Mucosa of stomach (tissue), 1 donor: ENCODE measurements around the gene RETN.
A peak's percentile ranks its signal among the peaks of the same experiment; 100 is the strongest.

ENCODE experiments used
- H3K27me3 ChIP-seq: one replicate; pipeline ENCODE4 v1.7.0; 2013; ENCODE audit warnings: mild to moderate bottlenecking, low read length; ENCODE audit not compliant: control insufficient read depth, insufficient read depth
- H3K36me3 ChIP-seq: one replicate; pipeline ENCODE4 v1.7.0; 2013; ENCODE audit warnings: low read length; ENCODE audit not compliant: control insufficient read depth, insufficient read depth
- H3K4me1 ChIP-seq: one replicate; pipeline ENCODE4 v1.7.0; 2013; ENCODE audit warnings: mild to moderate bottlenecking, low read length; ENCODE audit not compliant: control insufficient read depth, insufficient read depth
- H3K4me3 ChIP-seq: one replicate; pipeline ENCODE4 v1.7.0; 2013; ENCODE audit warnings: low read length
- H3K9ac ChIP-seq: one replicate; pipeline ENCODE4 v1.7.0; 2013; ENCODE audit warnings: mild to moderate bottlenecking, low read length, moderate library complexity
- H3K9me3 ChIP-seq: one replicate; pipeline ENCODE4 v1.7.0; 2013; ENCODE audit warnings: mild to moderate bottlenecking, low read length, moderate library complexity; ENCODE audit not compliant: control insufficient read depth
- donor health status: Pancreatic carcinoma.

The RETN gene

DNA sequence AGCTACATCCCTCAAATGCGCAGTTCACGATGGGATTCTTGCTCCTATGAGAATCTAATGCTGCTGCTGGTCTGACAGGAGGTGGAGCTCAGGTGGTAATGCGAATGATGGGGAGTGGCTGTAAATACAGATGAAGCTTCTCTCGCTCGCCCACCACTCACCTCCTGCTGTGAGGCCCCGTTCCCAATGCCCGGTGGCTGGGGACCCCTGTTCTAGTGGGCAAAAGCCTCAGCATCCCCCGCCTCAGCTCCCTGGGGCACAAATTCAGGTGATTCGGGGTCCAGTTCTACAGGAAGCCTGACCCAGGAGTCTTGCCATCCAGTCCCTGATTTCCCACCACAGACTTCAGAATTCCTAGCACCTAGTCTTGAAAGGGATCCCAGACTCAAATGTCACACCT lies 3.7 kb downstream of the RETN start:
- Histone ChIP-seq H3K4me3 (no peak overlapping the region), H3K4me1 (peaks cover 3% of the 10 kb centered on the region), H3K36me3 (no peaks in the 10 kb centered on the region), H3K27me3 (peaks cover 35% of the 10 kb centered on the region), H3K9me3 (no peaks in the 10 kb centered on the region), H3K9ac (no peak overlapping the region)

DNA sequence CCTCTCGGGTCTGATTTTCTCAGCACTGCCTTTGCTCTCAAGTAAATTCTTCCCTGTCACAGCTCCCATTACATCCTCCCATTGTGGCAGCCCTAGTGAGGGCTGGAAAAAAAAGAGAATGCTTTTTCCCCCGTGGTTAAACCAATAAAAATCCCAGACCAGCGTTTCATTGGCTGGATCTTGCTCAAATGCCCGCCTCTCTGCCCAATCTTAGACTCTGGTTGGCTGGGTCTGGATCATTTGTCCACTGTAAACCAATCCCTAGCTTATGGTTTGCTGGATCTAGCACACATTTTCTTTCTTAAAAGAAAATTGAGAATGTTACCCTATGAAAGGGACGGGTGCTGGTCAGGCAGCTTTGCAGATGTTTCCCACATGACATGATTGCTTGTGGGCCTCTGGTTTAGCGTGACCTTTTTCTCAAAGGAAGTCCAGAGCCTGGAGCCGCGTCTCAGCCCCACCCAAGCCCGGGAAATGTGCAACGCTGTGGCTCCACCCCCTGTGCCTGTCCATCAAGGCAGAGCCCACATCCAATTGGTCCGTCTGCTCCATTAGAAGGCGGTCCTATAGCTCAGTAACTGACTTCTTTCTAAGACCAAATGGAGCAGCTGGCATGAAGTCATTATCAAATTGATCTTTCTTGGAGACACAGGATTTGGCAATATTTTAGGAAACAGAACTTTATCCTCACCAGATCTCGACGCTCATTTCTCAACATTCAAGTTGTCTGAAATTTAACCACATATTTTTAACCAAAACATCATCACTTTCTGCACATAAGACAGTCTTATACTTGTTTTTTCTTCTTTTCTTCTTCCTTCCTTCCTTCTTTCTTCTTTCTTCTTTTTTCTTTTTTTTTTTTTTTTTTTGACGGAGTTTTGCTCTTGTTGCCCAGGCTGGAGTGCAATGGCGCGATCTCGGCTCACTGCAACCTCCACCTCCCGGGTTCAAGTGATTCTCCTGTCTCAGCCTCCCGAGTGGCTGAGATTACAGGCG lies 5.5 kb downstream of the RETN start:
- Histone ChIP-seq H3K27me3 (peaks cover 40% of the 10 kb centered on the region), H3K9ac (no peak overlapping the region), H3K4me3 (no peak overlapping the region), H3K4me1 (peaks cover 3% of the 10 kb centered on the region), H3K9me3 (no peaks in the 10 kb centered on the region), H3K36me3 (no peaks in the 10 kb centered on the region)

DNA sequence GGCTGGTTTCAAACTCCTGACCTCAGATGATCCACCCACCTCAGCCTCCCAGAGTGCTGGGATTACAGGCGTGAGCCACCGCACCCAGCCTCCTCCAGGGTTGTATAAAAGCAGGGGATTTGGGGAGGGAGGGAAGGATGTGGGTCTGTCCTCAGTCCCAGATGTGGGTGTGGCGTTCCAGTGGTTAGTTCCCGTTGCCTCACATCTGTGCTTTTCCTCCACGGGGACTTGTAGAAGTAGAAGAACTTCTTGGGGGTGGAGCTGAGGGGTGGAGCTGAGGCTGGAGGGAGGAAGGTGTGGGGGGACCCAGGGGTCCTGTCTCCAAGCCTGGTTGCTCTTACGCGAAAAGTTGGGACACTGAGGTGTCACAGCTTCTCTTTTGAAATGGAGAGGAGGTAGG lies 7.5 kb downstream of the RETN start:
- Histone ChIP-seq H3K9ac (no peak overlapping the region), H3K9me3 (no peaks in the 10 kb centered on the region), H3K4me3 (no peak overlapping the region), H3K36me3 (no peaks in the 10 kb centered on the region), H3K4me1 (peaks cover 4% of the 10 kb centered on the region), H3K27me3 (peaks cover 31% of the 10 kb centered on the region)

DNA sequence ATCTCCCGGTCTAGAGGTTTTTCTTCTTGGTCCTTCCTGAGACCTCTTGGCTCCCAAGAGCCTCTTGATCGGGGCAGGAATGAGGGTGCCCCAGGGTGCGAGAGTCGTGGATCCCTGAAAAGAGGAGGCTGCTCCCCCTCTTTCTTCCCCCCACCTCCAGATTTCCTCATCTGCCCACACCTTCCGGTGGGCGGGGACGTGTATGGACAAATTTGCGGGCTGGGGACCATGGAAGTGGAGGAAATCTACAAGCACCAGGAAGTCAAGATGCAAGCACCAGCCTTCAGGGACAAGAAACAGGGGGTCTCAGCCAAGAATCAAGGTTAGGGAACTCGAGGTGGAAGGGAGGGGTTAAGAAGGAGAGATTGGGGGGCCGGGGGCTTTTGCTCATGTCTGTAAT lies 8.0 kb downstream of the RETN start, which contains the start of gene MCEMP1:
Gene MCEMP1, plus strand, starts transcription at position 237 of the 400 bp plus-strand sequence. Its CDS starts 31 bp downstream, at position 268.
- Histone ChIP-seq H3K9ac (no peak within 1 kb of the TSS), H3K4me3 (no peak within 1 kb of the TSS), H3K4me1 (peaks cover 9% of the 10 kb centered on the region), H3K27me3 (peaks cover 28% of the 10 kb centered on the region), H3K36me3 (no peaks in the 10 kb centered on the region), H3K9me3 (no peaks in the 10 kb centered on the region)

DNA sequence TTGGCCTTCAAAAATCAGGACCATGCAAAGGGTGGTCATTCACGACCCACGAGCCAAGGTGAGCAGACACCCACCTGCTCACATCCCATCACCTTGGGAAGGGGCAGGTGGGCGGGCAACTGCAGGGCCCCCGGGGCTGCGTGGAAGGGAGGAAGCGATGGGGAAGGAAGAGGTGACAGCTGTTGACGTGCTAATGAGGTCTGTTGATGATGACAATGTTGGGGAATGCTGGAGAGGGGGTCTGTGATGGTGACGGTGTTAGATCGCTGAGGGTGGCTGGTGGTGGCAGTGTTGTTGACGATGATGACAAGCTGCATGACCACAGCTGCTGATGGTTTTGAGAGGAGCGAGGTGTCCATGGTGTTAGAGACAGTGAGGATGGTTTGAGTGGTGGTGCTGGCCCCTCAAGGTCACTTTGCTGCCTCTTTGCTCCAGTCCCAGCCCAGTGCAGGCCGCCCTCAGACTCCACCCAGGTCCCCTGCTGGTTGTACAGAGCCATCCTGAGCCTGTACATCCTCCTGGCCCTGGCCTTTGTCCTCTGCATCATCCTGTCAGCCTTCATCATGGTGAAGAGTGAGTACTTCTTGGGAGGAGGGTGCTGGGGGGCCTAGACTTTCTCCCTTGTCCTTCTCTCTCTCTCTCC lies 8.9 kb downstream of the RETN start:
- Histone ChIP-seq H3K9ac (no peak overlapping the region), H3K36me3 (no peaks in the 10 kb centered on the region), H3K4me3 (no peak overlapping the region), H3K4me1 (peaks cover 13% of the 10 kb centered on the region), H3K9me3 (no peaks in the 10 kb centered on the region), H3K27me3 (peaks cover 26% of the 10 kb centered on the region)

DNA sequence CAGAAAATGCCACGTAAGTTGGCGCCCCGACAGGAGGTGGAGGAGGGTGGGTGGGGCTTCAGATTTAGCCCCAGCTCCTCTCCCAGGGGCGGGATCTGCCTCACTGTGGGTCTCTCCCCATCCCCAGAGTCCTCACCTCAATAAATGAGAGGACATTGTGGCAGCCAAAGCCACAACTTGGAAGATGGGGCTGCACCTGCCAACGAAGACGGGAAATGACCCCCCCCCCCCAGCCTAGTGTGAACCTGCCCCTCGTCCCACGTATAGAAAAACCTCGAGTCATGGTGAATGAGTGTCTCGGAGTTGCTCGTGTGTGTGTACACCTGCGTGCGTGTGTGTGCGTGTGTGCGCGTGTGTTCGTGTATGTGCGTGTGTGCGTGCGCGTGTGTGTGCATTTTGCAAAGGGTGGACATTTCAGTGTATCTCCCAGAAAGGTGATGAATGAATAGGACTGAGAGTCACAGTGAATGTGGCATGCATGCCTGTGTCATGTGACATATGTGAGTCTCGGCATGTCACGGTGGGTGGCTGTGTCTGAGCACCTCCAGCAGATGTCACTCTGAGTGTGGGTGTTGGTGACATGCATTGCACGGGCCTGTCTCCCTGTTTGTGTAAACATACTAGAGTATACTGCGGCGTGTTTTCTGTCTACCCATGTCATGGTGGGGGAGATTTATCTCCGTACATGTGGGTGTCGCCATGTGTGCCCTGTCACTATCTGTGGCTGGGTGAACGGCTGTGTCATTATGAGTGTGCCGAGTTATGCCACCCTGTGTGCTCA lies 10.3 kb downstream of the RETN start:
- Histone ChIP-seq H3K9me3 (no peaks in the 10 kb centered on the region), H3K27me3 (peaks cover 23% of the 10 kb centered on the region), H3K9ac (no peak overlapping the region), H3K36me3 (no peaks in the 10 kb centered on the region), H3K4me1 (peaks cover 11% of the 10 kb centered on the region), H3K4me3 (no peak overlapping the region)

DNA sequence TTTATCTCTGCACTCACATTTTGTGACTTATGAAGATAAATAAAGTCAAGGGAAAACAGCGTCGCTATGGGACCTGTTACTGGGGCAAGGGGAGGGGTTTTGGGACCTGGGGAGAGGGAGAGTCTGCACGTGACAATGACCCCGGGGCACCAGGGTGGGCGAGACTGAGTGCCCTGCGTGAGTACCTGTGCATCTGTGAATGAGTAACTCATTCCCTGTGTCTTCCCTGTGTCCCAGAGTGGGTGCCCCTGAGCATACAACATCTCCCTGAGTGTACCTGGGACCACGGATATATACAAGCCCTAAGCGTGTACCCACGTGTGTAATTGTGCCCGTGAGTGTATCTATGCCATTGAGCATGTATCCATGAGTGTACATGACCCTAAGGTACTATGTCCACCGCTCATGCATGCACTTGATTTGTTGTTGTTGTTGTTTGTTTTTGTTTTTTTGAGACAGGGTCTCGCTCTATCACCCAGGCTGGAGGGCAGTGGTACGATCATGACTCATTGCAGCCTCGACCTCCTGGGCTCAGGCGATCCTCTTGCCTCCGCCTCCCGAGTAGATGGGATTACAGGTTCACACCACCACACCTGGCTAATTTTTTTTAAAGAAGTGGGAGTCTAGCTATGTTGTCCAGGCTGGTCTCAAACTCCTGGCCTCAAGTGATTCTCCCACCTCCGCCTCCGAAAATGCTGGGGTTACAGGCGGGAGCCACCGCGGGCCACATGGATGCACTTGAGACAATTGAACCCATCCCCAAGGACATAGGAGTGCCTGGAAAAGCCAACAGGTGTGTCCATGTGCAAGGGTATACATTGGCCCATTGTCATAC lies 11.1 kb downstream of the RETN start:
- Histone ChIP-seq H3K9me3 (no peaks in the 10 kb centered on the region), H3K4me1 (peaks cover 10% of the 10 kb centered on the region), H3K9ac (peak overlapping the region; percentile 93), H3K36me3 (no peaks in the 10 kb centered on the region), H3K4me3 (peak overlapping the region; percentile 72), H3K27me3 (peaks cover 23% of the 10 kb centered on the region)

DNA sequence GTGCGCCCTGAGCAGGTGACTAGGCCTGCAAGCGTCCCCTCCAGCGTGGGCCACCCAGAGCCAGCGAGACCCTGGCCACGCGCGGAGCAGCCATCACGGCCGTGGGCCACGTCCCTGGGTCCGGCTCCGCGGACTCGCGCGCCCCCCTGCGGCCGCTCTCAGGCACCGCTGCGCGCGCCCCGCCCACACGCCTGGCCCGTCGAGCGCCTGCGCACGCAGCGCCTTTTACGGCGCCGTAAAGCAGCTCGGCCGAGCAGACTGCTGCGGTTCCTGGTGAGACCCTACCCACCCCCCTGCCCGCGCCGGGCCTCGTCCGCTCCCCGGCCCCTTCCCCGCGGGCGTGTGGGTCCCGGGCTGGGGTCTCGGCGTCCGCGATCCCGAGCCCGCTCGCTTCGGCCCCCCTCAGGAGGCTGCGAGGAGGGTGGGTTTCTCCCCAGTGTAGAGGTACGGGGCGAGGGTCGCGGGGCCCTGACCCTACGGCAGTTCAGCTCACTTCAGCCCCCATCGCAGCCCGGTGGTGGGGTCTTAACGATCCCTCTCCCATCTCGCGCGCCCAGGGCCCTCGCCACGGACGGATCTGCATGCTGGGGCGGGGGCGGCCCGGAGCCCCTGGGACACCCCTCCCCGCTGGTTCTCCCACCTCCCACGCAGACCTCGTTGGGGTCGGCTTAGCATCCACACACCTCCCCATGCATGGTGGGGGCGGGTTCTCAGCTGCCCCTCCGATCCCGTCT lies 11.9 kb downstream of the RETN start, which contains the start of gene TRAPPC5:
Gene TRAPPC5, plus strand, starts transcription at position 228 of the 734 bp plus-strand sequence. CDS start 1,421 bp downstream, outside the sequence.
- H3K27me3 ChIP-seq, result peaks cover 23% of the 10 kb centered on the region
- peaks cover 10% of the 10 kb centered on the region for H3K4me1 ChIP-seq
- H3K4me3 ChIP-seq, result peak within 1 kb of the TSS; percentile 72
- no peaks in the 10 kb centered on the region for H3K9me3 ChIP-seq
- no peaks in the 10 kb centered on the region for H3K36me3 ChIP-seq
- H3K9ac ChIP-seq, result peak within 1 kb of the TSS; percentile 93

DNA sequence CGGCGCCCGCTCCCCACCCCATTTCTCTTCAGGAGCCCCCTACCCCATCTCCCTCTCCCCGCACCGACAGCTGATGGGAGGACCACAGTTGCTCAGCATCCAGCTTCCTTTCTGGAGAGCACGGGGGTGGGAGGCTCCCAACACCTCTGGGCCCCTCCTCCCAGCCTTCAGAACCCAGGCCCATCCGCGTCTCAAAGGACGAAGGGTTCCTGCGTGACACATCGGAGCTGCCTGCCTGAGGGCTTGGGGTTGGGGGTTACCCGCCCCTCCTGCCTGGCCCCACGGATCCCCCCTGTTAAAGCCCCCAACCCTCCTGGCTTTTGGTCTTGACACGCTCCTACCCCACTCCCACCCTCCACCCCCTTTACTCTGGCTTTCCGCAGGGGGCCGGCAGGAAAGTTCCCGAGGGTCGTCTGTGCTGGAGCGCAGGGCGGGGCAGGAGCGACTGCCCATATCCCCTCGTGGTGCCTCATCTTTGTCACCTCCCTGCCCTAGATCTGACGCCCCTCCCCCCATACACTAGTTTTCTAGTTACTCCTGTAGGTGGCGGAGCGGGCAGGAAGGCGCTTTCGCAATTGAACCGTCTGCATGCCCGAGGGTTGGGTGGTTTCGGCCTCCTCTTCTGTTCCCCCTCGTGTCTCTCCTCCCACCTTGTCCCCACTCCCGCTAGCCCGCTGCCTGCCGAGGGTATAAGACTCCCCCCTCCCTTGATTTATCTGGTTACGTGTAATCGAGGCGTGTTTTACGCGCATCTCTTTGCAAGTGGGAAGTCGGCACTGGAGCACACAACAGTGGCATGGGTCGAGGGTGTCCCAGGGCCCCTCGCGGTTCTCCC lies 12.7 kb downstream of the RETN start:
- no peaks in the 10 kb centered on the region for H3K9me3 ChIP-seq
- H3K4me1 ChIP-seq, result peaks cover 10% of the 10 kb centered on the region
- peaks cover 15% of the 10 kb centered on the region for H3K27me3 ChIP-seq
- H3K36me3 ChIP-seq, result no peaks in the 10 kb centered on the region
- H3K9ac ChIP-seq, result peak overlapping the region; percentile 93
- H3K4me3 ChIP-seq, result peak overlapping the region; percentile 72

DNA sequence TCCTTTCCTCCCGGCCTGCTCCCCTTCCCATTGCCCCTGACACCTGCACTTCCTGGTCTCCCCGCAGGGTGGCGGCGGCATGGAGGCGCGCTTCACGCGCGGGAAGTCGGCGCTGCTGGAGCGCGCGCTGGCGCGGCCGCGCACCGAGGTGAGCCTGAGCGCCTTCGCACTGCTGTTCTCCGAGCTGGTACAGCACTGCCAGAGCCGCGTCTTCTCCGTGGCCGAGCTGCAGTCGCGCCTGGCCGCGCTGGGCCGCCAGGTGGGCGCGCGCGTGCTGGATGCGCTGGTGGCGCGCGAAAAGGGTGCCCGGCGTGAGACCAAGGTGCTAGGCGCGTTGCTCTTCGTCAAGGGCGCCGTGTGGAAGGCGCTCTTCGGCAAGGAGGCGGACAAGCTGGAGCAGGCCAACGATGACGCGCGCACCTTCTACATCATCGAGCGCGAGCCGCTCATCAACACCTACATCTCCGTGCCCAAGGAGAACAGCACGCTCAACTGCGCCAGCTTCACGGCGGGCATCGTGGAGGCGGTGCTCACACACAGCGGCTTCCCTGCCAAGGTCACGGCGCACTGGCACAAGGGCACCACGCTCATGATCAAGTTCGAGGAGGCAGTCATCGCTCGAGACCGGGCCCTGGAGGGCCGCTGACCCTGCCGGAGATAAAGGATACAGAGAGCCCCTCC lies 13.5 kb downstream of the RETN start:
- Histone ChIP-seq H3K9ac (peak overlapping the region; percentile 93), H3K9me3 (no peaks in the 10 kb centered on the region), H3K4me3 (peak overlapping the region; percentile 72), H3K27me3 (peaks cover 15% of the 10 kb centered on the region), H3K36me3 (no peaks in the 10 kb centered on the region), H3K4me1 (peaks cover 10% of the 10 kb centered on the region)
